HG03139 (cell line): ENCODE measurements around the gene SMPX.
A peak's percentile ranks its signal among the peaks of the same experiment; 100 is the strongest.
"Not testable (repeated sequence)": the region's sequence is repeated elsewhere in the genome, so short reads cannot be mapped to it uniquely, and the experiment has no call there.

Experiments used
- ATAC-seq: cut with Tn5 transposase; IDR thresholded peaks from one replicate; pipeline ENCODE4 v1.9.1; 2021; ENCODE audit not compliant: unreplicated experiment

Gene SMPX

DNA sequence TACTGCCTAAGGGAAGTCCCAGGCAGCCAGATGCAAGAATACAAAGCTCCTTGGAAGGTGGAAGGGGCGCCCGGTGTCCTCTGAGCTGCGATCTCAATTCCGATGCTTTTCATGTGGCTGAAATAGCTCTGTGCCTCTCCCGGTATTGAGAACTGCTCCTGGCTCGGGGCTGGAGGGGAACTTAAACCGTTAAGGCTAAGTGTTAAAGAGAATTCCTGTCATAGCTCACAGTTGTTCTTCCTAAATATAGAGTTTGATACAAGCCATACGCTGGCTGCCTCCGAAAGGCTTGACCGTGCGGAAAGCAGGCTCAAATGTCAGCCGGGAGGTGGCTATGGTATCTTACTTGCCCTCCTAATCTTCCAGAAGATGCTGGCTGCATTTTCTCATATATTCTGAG, at the start of gene SMPX:
Gene SMPX, minus strand, starts transcription at position 157 of the 400 bp plus-strand sequence. CDS start 3,826 bp downstream, outside the sequence.
- no peak for ATAC-seq

DNA sequence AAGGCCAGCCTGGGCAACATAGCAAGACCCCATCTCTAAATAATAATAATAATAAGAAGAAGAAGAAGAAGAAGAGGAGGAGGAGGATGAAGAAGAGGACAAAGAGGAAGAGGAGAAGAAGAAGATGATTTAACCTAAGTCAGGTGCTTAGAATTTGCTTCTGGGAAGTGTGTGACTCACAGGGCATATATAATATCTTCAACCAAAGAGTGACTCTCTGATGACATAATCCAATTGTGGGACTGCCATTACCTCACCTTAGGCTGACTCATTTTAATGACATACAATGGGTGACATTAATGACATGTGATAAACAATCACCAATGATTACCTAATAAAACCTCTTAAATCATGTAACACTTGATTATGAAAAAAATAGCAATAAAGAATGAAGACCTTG, 48.8 kb upstream of the SMPX start:
- ATAC-seq = no peak

DNA sequence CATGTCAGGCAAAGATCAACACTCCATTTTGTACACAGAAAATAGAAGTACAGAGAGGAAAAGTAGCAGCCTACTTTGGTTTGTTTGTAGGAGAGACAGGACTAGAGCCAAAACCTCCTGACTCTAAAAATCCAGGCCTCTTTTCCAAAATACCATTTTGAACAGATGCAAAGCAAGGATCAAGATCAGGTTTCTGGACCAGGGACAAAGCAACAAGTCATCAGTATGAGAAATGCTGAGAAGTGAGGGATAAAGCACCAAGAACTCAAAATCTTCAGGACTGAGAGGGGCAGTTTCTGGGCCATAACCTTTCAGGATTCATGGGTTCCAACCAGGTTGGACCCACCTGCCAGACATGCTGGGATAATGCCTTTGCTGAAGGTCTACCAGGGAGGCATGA, 44.9 kb upstream of the SMPX start:
- ATAC-seq = no peak

DNA sequence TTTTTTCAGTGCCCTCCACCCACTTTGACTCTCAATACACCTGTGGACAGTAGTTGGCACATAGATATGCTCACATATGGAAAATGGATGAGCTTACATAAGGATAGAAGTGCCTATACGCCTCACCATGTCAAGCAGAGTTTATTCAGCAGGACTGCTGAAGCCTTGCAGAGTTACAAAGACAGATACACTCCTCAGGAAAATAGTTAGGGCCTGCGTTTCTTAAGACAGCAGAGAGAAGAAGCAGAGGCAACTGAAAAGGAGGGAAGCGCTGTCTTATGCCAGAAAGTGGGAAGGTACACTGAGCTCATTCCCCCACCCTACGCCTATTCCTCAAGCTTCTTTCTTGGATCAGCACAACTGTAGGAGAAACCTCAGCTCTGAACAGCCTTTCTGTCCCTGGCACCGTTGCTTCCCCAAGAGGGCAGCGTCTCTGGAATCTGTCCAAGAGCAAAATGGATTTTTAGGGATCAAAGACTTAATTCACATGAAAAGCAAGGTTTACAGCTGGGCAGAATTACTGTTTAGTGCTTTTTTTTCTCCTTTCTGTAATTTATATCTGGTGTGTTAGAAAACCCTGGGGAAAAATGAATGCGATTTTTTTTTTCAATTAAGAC, 44.2 kb upstream of the SMPX start:
- no peak for ATAC-seq

DNA sequence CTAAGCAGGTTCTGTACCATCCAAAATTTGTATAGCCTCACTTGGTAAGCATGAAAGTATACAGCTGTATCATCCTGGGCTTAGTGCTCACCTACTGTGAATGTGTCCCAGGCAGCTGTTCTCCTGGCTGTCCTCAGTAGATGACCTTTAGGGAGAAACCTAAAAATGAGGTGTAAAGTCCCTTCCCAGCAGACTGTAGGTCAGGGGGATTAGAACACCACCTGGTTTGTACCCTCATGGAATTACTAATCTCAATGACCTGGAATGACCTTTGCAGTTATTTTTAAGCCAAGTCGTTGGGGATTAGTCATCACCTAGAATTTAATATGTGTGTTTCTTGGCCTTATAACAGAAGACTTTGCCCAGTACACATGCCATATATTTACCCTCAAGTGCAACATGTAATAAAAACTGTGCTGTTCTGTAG, 42.4 kb upstream of the SMPX start:
- no peak for ATAC-seq

DNA sequence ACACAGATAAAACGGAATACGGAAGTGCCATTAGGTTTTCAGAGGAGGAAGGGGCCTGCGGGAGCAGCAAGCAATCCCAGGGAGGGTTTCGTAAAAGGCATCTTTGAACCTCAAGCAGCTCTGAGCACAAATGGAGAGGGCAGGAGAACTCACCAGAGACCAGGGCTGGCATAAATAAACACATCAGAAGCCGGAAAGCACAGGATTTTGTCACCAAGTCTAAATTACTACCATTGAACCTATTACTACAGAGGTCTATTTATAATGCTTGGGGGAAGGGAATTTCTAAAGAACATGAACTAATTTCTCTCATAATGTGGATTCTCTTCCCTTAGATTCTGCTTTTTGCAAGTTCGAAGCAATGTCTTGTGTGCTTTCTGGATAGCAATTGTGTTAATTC, 41.9 kb upstream of the SMPX start:
- ATAC-seq = no peak

DNA sequence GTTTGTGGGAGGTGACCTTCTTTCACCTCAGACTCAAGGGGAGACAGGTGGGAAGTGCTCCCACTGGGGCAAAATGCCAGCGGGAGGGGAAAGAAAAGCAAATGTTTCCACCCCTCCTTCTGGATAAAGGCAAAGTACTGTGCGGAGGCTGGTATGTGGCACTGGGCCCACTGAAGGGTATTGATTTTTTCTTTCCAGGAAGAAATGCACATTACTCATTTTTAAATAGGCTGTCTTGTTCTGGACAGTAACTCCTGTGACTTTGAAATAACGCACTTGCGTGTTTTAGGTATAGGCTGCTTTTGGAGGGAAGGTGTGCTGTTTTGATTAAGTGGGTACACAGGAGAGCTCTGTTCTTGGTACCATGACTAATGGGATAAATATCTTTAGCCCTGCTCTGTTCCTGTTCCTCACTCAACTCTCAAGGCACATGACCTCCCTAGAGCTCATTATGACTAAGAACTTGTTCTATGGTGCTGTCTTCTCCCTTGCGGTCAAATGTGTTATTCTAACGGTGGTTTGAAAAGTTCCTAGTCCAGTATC, 40.8 kb upstream of the SMPX start:
- ATAC-seq = no peak

DNA sequence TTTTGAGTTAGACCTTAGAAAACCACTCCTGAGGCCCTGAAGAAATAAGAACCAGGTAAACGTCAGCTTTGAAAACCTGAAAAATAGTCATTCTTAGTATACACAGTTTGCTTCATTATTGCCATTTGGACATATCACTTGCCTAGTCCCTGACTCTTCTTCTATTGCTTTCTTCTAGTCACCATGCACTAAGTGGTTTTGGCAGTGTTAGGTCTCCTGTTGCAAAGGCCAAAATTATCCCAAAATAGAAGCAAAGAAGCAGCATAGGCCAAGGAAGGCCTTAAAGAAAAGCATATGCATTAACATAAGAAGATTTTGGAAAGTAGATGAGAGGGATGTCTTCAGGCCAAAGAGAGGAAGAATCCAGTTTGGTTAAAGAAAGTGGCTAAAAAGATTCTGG, 24.1 kb upstream of the SMPX start:
- ATAC-seq = no peak

DNA sequence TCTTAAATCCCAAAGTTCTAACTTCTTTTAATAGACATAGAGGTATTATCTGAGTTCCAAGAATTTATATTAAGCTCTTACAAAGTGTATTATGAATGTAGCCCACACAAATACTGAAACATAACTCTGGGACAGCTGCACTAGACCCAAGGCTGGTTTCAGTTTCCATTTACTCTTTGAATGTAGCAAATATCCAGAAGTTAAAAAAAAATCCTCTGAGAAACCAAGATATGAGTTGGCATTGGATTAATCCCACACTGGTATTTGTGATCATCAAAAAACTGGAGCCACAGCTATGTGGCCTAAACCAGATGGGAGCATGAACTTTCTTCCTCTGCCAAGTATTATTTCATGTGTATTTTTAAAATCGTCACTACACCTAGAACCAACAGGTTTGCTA, 23.6 kb upstream of the SMPX start:
- ATAC-seq = peak; percentile 72

DNA sequence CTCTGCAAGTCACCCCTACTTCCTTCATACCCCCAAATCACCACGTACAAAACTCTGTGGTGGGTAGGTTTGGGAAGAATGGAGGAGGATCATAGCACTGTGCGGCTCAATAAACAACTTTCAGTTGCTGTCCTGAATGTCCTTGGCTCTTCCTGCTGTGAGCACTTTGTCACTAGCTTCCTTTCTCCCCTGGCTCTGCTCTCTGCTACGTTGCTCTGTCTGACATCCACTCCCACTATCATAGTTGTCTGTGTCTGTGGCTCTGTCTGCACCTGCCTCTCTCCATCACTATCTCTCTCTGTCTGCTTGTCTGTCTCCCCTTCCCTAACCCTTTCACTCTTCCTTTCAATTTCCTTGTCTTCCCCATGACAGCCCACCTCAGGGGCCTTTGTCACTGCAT, 21.2 kb upstream of the SMPX start:
- ATAC-seq = no peak

DNA sequence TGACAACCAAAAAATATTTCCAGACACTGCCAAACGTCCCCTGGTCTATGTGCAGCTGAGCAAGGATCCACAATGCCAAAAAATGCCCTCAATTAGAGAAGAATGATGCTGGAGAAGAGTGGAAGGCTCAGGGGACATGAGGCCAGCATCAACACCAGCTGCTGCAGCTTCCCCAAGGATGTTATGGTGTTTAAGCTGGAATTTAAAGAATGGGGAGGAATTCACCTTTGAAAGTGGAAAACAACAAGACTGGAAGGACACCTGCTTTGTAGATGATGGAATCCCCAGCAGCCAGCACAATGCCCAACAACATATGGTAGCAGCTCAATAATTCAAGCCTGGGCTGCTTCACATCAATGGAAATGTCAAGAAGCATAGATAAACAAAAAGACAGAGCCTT, 20.3 kb upstream of the SMPX start:
- ATAC-seq = no peak

DNA sequence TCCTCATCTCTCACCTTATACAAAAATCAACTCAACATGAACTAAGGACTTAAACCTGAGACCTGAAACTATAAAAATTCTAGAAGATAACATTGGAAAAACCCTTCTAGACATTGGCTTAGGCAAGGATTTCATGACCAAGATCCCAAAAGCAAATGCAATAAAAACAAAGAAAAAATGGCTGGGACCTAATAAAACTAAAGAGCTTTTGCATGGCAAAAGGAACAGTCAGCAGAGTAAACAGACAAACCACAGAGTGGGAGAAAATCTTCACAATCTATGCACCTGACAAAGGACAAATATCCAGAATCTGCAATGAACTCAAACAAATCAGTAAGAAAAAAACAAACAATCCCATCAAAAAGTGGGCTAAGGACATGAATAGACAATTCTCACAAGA, 17.2 kb upstream of the SMPX start:
- not testable (repeated sequence) for ATAC-seq

DNA sequence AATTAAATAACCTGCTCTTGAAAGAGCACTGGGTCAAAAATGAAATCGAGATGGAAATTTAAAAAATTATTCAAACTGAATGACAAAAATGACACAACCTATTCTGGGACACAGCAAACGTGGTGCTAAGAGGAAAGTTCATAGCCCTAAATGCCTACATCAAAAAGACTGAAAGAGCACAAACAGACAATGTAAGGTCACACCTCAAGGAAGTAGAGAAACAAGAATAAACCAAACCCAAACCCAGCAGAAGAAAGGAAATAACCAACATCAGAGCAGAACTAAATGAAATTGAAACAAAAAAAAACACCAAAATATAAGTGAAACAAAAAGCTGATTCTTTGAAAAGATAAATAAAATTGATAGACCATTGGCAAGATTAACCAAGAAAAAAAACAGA, 15.1 kb upstream of the SMPX start:
- not testable (repeated sequence) for ATAC-seq

DNA sequence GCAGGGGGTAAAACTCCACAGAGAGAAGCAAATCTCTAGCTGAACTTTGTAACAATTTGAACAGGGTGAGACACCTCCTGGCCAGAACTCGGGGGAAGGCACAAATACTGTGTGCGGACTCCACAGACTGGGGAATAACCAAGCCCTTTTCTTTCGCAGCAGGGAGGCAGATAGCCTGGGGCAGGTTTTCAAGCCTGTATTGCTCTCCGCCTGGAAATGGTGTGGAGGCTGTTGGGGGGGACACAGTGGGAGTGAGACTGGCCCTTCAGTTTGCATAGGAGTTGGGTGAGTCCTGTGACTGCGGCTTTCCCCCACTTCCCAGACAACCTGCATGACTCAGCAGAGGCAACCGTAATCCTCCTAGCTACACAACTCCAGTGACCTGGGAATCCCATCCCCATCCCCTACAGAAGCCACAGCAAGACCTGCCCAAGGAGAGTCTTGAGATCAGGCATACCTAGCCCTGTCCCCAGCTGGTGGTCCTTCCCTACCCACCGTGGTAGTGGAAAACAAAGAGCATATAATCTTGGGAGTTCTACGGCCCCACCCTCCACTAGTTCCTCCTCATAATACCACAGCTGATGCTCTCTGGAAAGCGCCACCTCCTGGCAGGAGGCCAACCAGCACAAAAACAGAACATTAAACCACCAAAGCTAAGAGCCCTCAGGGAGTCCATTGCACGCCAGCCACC, 12.9 kb upstream of the SMPX start:
- no peak for ATAC-seq

DNA sequence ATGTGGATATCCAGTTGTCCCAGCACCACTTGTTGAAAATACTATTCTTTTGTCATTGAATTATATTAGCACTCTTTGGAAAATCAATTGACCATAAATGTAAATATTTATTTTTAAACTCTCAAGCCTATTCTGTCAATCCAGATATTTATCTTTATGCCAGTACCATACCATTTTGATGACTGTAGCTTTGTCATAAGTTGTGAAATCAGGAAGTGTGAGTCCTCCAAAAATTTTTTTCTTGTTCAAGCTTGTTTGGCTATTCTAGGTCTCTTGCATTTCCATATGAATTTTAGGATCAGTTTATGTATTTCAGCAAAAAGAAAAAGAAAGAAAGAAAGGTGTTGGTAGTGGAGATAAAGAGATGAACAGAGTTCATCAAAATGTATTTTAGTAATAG, 8.2 kb upstream of the SMPX start:
- no peak for ATAC-seq

DNA sequence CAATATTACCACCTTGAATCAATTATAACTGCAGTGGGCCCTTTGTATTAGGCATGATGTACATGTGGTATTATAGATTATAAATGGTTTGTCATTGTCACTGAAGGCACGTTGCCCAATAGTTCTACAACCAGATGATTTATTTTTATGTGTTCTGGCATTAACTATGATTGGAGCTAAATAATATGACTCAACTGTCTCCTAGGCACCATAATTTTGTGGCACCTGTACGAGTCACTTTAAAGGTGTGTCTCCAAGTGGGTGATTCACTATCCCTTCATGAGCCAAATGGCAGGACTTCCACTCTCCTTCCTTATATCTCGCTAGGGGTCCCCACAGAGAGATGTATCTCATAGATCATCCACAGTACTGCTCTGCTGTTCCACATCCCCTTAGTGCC, 6.1 kb upstream of the SMPX start:
- ATAC-seq = no peak

DNA sequence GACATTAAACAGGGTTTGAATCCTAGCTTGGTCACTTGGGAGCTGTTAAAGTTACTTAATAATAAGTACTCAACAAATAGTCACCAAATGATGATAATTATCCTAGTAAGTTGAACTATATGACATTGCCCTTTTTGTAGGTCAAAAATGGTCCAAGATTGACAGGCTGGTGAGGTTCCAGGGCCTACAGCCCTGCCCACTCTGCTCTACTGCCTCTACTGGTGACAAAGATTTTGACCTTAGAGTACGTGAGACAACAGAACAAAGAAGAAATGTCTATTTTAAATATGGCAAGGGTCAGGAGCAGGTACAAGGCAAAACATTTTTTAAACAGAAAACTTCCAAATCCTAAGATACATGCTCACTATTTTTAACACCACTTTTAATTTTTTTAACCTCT, 572 bp upstream of the SMPX start:
- no peak for ATAC-seq

DNA sequence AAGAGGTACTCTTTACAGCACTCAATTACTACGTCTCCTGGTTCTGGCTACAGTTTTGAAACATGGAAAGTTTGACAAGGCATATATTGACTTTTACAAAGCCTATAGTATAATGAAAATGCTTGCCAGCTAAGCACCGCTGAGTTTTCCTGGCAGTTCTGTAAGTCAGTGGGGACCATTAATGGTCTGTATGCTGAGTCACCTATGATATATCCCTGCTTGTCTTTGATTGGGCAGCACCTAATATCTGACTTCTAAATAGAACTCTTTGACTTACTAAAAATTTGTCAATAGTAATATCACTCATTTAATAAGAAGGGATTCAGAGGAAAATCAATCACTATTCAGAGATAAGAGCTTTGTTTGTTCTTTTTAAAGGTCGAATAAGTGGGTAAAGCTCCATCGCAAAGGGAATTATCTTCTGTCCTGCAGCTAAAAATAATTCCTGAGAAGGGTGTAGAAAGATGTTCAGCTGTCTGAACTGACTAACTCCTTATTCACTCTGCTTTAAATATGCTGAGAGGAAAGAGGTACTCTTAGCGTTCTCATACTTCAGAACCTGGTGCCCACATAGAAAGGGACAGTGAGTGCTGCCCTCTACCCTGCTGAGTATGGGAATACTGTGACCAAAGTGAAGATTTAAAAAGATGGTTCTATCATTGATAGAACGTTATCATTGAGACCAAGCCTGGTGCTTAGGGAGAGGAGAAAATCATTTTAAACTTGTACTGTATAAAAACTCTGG, 959 bp downstream of the SMPX start:
- ATAC-seq = no peak

DNA sequence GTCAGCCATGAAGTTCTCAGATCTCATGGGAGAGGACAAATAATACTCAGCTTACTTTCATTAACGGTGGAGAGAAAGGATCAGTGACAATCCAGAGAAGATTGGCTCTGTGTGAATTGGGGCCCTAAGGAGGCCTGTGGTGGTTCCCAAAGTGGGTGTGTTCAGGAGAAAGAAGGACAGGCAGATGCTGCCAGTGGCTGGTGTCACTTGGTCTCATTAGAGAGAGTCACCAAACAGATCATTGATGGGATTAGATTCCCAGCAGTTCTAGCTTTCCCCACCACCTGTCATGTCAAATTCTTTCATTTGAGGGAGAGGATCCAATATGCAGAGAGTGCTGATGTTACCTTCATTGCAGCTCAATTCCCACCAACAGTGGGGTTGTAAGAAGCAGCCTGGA, 8.0 kb downstream of the SMPX start:
- ATAC-seq = no peak

DNA sequence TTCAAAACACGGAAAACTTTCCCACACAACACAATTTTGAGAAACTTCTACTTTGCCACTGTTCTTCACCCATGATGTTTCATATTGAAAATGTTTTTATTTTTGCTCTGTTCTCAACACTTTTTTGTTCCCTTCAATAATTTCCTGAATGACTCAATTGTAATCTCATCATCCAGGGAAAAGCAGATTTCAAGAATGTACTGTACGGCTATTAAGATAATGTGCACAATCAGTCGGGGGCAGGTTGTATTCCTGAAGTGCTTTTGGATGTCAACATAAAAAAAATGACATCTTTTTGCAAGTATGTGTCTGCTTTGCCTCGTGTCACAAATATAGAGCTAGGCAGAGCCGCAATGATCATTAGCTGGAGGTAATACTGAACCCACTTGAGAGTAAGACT, 9.7 kb downstream of the SMPX start:
- no peak for ATAC-seq

DNA sequence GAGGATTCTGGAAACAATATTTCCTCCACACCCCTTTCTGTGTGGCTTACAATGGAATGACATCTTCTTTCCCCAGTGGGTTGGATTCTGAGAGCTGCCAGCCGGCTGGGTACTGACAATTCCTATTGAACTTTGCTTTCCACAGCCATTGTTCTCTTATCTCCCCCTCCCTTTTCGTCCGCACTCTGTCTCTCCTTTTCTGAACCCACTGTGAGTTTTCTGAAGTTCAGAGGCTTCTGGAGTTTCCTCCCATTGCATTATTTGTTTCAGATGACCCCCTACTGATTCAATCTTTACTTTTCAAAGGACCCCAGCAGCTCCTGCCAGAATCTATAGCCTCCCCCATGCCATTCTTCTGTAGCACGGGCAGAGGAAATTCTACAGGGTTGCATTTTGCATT, 10.4 kb downstream of the SMPX start:
- ATAC-seq = no peak

DNA sequence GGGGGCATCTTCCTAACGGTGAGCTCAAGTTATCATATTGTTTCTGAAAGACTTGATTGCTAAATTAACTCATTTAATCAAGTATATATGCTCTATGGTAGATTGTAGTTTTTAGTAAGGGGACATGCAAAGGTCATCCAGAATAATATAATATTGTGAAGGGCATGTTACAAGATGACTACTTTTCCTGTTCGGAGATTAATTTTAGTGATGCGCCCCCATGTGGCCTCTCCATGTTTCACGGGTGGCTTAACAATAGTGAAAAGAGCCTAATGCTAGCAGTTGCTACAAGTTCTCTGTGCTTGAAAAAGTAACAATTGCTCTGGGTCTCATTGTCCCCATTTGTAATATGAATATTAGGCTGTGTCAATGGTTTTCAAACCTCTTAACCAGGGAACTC, 12.2 kb downstream of the SMPX start:
- ATAC-seq = no peak
